Prostate gland (tissue), 2 donors: ENCODE results near the gene PAM16.

ENCODE experiments used
- POLR2AphosphoS5 ChIP-seq: sonication (generic); formaldehyde crosslinking; IDR thresholded peaks from one replicate; pipeline ENCODE4 v1.6.1; 2017; ENCODE audit warnings: antibody characterized with exemption
- TF ChIP-seq, protein P1 (sequence below), 4 experiments: fragments of 200-600 bp in 2 of 4; fragments of 450-650 bp in 2 of 4; sonication (generic) in 2 of 4; IDR thresholded peaks; 1 replicate in 3 of 4; 2 replicates in 1 of 4; pipeline ENCODE4 v1.5.1; 2016 to 2019; ENCODE audit warnings: antibody characterized with exemption in 4 of 4, mild to moderate bottlenecking in 2 of 4, moderate library complexity in 2 of 4

- TF ChIP-seq POLR2AphosphoS5: peak; percentile 47
- TF ChIP-seq, protein P1, sequence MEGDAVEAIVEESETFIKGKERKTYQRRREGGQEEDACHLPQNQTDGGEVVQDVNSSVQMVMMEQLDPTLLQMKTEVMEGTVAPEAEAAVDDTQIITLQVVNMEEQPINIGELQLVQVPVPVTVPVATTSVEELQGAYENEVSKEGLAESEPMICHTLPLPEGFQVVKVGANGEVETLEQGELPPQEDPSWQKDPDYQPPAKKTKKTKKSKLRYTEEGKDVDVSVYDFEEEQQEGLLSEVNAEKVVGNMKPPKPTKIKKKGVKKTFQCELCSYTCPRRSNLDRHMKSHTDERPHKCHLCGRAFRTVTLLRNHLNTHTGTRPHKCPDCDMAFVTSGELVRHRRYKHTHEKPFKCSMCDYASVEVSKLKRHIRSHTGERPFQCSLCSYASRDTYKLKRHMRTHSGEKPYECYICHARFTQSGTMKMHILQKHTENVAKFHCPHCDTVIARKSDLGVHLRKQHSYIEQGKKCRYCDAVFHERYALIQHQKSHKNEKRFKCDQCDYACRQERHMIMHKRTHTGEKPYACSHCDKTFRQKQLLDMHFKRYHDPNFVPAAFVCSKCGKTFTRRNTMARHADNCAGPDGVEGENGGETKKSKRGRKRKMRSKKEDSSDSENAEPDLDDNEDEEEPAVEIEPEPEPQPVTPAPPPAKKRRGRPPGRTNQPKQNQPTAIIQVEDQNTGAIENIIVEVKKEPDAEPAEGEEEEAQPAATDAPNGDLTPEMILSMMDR (IDR thresholded peaks at IDR 0.05): peak; percentile 82 to 95 (median 93)
Measured at GRCh38 chr16:4330277-4330874, 20.7 kb downstream of the PAM16 start.
